ENCODE measurements around the gene YWHAB. TPM values are rescaled to one million over a fixed set of nuclear protein-coding genes. Genes with fewer than 3 reads are reported as not detected.
"Not testable (repeated sequence)": the region's sequence is repeated elsewhere in the genome, so short reads cannot be mapped to it uniquely, and the experiment has no call there.

The YWHAB gene
- total RNA-seq, 3 donors from 2014 or later: 125 to 155 (median 139) TPM

GRCh38 chr20:44858606-44859360 lies 26.7 kb upstream of the YWHAB start:
- intact Hi-C loops (cut with DNase I; ENCODE audit: low total_unique reads): no loop called here
- H3K27me3 ChIP-seq: no peaks in the 10 kb centered on the region
- no peaks in the 10 kb centered on the region for H3K9me3 ChIP-seq
- no peaks in the 10 kb centered on the region for H3K36me3 ChIP-seq
- no peak overlapping the region for H3K4me3 ChIP-seq
- H3K4me1 ChIP-seq: no peaks in the 10 kb centered on the region
- DNase-seq (ENCODE audit: low spot score in 2 of 2): no peak
- no peak overlapping the region for H3K27ac ChIP-seq
- TF ChIP-seq CTCF (IDR thresholded peaks at IDR 0.05): no peak
- TF ChIP-seq POLR2AphosphoS5 (IDR thresholded peaks at IDR 0.05): no peak
- TF ChIP-seq POLR2A (IDR thresholded peaks at IDR 0.05): no peak

GRCh38 chr20:44861531-44862006 lies 23.9 kb upstream of the YWHAB start:
- intact Hi-C loops (cut with DNase I; ENCODE audit: low total_unique reads): loop anchor here (10.0 kb wide), 1 partner anchor 177 kb away; no protein-coding TSS in a partner anchor
- Histone ChIP-seq H3K36me3 (no peaks in the 10 kb centered on the region), H3K9me3 (no peaks in the 10 kb centered on the region), H3K4me3 (no peak overlapping the region), H3K4me1 (no peaks in the 10 kb centered on the region), H3K27me3 (no peaks in the 10 kb centered on the region), H3K27ac (peak overlapping the region in 1 of 2 donors; percentile 50)
- no peak for DNase-seq (ENCODE audit: low spot score in 2 of 2)
- TF ChIP-seq CTCF (IDR thresholded peaks at IDR 0.05): no peak
- TF ChIP-seq POLR2AphosphoS5 (IDR thresholded peaks at IDR 0.05): peak in 1 of 3 donors; percentile 53

GRCh38 chr20:44862286-44862685 lies 23.2 kb upstream of the YWHAB start:
- intact Hi-C loops (cut with DNase I; ENCODE audit: low total_unique reads): loop anchor here (10.0 kb wide), 1 partner anchor 177 kb away; no protein-coding TSS in a partner anchor

GRCh38 chr20:44863365-44864084 lies 22.0 kb upstream of the YWHAB start:
- H3K27ac ChIP-seq; H3K27me3 ChIP-seq; H3K4me1 ChIP-seq; H3K4me3 ChIP-seq; H3K9me3 ChIP-seq; H3K36me3 ChIP-seq; DNase-seq (ENCODE audit: low spot score in 2 of 2): not testable (repeated sequence)
- intact Hi-C loops (cut with DNase I; ENCODE audit: low total_unique reads): loop anchor here (10.0 kb wide), 1 partner anchor 179 kb away; no protein-coding TSS in a partner anchor

More at GRCh38 chr20:44862286-44862685, 23.2 kb upstream of the YWHAB start:
- TF ChIP-seq POLR2AphosphoS5 (IDR thresholded peaks at IDR 0.05) (no peak), POLR2A (IDR thresholded peaks at IDR 0.05) (no peak), CTCF (IDR thresholded peaks at IDR 0.05) (no peak)
- no peak for DNase-seq (ENCODE audit: low spot score in 2 of 2)
- Histone ChIP-seq H3K9me3 (no peaks in the 10 kb centered on the region), H3K4me3 (no peak overlapping the region), H3K27ac (peak overlapping the region in 1 of 2 donors; percentile 80), H3K27me3 (no peaks in the 10 kb centered on the region), H3K4me1 (no peaks in the 10 kb centered on the region), H3K36me3 (no peaks in the 10 kb centered on the region)

GRCh38 chr20:44864493-44864892 lies 21.0 kb upstream of the YWHAB start:
- H3K4me1 ChIP-seq; DNase-seq (ENCODE audit: low spot score in 2 of 2); H3K27ac ChIP-seq; H3K4me3 ChIP-seq; H3K9me3 ChIP-seq; H3K36me3 ChIP-seq; H3K27me3 ChIP-seq: not testable (repeated sequence)
- intact Hi-C loops (cut with DNase I; ENCODE audit: low total_unique reads): loop anchor here (10.0 kb wide), 1 partner anchor 180 kb away; no protein-coding TSS in a partner anchor
